Stimulated activated CD4-positive, alpha-beta T cell treated with anti-CD3 and anti-CD28 coated beads, Interleukin-2, amount 100 ng/mL, for 4 hours (primary cell): ENCODE measurements around the gene FBXL15.
A peak's percentile ranks its signal among the peaks of the same experiment; 100 is the strongest.

Experiments used
- DNase-seq: peaks from one replicate; pipeline ENCODE4 v3.0.0-alpha.2; 2020; ENCODE audit warnings: low read depth

Gene FBXL15

DNA sequence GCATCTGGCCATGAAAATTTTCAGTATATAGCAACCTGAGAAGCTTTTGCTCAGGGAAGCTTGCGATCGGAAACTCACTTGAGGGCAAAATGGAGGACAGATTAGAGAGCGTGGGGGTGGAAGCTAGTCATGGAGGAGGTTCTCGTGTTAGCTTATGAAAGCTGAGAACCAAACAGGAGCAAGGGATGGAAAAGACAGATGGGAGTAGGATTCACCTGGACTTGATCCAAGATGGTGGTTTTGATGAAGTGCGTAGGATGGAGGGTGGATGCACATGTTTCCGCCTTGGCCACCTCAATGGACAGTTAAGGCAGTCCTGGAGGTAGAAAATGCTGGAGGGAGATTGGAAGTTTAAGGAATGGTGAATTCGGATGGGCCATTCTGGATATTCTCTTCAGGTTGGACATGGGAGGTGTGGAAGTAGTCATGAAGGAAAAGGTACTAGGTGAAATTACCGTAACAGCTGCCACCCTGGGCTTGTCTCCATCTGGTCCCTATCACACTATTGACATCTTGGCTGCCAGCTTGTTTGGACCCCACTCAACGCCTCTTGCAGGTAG lies 37.0 kb downstream of the FBXL15 start:
- no peak for DNase-seq

GRCh38 chr10:102458656-102459055 lies 38.0 kb downstream of the FBXL15 start:
- DNase-seq = no peak

GRCh38 chr10:102460836-102461186 lies 40.2 kb downstream of the FBXL15 start:
- DNase-seq = no peak

- peak; percentile 92 for DNase-seq
These were observed 40.8 kb downstream of the FBXL15 start for GRCh38 chr10:102461187-102462054.

- DNase-seq = no peak
These were observed 41.9 kb downstream of the FBXL15 start for GRCh38 chr10:102462512-102463054.

DNA sequence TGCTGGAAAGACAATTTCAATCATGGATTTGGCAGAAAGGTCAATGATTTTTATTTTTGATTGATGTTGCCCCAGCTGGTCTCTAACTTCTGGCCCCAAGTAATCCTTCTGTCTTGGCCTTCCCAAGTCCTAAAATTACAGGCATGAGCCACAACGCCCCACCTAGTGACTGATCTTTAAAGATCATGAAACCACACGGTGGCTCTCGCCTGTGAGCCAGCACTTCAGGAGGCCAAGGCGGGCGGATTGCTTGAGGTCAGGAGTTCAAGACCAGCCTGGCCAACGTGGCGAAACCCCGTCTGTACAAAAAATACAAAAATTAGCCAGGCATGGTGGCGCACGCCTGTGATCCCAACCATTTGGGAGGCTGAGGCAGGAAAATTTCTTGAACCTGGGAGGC lies 43.3 kb downstream of the FBXL15 start:
- DNase-seq = no peak

DNA sequence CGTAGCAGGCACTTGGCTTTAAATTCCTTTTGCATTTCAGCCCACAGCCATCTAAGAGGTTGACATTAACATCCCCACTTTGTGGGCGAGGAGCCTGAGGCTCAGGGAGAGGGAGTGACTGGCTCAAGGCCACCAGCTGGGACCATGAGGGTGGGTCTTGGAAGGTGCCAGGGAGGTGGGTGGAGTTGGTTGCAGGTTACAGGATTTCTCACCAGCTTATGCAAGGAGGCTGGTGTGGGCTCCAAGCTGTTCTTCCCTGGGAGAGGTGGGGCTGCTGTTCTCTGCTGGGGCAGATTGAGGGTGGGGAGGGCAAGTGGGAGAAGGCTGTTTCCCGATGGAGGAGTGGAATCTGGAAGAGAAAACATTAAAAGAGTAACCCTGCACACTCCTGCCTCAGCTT lies 44.8 kb downstream of the FBXL15 start:
- no peak for DNase-seq

DNA sequence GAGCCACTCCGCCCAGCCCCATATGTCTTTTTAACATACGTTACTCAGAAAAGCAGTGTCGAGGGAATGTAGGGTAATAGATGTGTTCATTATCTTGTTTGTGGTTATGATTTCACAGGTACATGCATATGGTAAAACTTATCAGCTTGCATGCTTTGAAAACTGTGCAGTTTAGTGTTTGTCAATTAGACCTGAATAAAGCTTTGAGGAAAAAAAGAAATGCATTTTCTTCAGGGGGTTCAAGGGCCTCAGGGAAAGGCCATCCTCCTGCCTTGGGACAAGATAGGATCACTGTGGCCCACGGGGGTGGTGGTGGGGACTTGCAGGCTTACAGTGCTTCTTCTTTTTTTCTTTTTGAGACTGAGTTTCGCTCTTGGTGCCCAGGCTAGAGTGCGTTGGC lies 46.7 kb downstream of the FBXL15 start:
- no peak for DNase-seq

DNA sequence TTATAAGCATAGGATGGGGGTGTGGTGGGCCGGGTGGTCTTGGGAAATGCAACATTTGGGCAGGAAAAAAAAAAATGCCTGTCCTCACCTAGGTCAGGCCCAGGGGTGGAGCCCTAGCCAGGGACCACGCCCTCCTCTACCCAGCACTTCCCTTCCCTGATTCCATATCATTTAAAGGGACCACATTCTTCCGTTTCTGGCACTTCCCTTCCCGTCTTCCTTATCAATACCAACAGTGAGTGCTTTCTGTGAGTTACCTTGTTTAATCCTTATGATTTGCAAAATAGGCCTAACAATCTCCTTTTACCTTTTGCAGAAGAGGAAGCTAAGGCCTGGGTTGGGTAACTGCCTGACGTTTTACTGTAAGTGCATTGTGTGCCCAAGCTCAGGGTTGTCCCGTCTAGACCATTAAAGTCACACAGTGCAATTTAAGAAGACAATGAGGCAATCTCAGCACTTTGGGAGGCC lies 47.4 kb downstream of the FBXL15 start:
- no peak for DNase-seq

DNA sequence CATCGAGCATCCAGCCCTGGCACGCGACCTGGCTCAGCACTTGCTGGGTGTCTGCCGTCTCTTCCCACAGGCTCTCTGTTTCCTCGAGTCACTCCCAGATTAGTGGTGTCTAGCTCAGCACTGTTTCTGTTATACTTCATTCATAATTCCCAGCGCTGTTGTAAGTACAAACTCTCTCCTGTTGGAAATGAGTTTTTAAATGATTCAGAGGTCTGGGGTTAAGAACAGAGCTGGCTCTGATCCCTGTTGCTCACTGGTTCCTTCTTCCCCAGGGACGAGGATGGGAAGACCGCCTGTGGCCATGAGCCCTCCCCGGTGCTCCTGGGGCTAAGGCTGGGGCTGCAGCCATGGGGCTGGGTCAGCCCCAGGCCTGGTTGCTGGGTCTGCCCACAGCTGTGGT lies 48.0 kb downstream of the FBXL15 start:
- no peak for DNase-seq

DNA sequence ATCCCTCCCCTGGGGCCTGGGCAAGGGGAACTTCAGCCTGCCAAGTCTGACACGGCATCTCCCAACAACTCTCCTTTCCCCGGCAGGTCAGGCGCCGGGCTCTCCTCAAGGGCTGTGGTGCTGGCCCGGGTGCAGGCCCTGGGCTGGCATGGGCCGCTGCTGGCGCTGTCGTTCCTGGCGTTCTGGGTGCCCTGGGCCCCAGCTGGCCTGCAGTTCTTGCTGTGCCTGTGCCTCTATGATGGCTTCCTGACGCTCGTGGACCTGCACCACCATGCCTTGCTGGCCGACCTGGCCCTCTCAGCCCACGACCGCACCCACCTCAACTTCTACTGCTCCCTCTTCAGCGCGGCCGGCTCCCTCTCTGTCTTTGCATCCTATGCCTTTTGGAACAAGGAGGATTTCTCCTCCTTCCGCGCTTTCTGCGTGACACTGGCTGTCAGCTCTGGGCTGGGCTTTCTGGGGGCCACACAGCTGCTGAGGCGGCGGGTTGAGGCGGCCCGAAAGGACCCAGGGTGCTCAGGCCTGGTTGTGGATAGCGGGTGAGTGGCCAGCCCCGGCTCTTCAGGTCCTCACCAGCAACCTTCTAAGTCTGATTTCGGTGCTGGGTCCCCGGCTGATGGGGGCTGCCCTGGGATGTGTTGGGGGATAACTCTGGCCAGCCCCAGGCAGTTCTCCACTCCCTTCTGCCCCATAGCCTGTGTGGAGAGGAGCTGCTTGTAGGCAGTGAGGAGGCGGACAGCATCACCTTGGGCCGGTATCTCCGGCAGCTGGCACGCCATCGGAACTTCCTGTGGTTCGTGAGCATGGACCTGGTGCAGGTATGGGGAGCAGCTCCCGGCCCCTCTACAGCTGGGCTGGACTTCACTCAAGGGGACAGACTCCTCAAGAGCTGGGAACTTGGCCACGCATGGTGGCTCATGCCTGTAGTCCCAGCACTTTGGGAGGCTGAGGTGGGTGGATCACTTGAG lies 50.2 kb downstream of the FBXL15 start:
- no peak for DNase-seq
